Midbrain (tissue), 1 donor: ENCODE results near the gene HFE.
"Not testable (repeated sequence)": the region's sequence is repeated elsewhere in the genome, so short reads cannot be mapped to it uniquely, and the experiment has no call there.

Source experiments
- DNase-seq: peaks from one replicate; lab custom pipeline; 2025; lab: John Stamatoyannopoulos, UW

HFE gene

DNA sequence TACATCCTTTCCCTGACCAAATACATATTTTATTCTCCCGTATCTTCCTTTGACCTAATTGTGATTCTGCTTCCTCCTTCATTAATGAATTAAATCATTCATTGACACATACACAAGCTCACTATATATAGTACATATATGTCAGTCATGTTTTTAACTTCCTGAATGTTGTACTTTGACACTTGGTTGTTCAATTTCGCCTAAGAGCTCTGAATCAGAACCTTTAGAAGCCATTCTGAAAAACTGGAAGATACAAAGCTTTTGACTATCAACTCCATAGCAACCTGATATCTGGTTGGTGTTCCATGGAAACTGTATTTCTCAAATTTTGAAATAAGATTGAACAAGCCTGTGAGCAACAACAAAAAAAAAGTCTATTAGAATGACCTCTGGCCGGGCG is 27.3 kb upstream of the HFE start:
- DNase-seq = no peak

DNA sequence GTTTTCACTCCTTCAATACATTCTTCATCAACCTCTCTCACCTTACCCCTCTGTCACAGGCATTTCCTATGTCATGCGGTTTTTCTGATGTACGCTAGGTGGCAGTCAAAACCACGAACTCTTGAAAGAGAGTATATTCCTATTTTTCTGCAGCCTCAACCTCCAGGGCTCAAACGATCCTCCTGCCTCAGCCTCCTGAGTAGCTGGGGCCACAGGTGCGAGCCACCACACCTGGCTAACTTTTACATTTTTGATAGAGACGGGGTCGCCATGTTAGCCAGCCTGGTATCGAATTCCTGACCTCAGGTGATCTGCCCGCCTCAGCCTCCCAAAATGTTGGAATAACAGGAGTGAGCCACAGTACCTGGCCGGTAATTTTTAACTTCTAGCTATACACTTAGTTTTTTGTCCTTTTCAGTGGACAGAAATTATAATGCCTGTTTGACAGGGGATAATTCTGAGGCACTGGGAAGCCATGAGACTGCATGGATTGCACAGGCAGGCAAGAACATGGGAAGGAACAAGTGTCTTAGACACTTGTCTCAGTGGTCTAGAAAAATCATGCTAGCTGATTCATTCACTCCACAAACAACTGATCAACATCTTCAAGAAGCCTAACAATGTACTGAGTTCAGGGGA is 22.5 kb upstream of the HFE start:
- peak; percentile 6 for DNase-seq

- peak; percentile 85 for DNase-seq
These were observed 21.3 kb upstream of the HFE start for GRCh38 chr6:26065952-26066380.

DNA sequence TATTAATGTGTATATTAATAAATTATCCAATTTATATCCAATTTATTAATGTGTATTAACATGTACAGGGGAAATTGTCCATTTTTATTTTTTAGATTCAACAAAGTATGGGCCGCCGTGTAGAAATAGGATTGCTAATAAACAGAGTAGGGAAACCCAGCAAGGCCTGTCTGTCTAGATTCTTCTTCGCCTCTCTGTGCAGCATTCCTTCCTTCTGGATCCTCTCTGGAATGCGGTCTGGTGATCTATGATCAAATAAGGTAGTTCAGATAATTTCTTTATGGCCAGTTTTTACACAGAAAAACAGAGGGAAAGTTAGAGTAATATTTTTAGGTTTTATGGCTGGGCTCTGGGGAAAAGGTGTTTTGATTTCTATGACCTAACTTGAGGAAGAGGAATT is 19.9 kb upstream of the HFE start:
- no peak for DNase-seq

- DNase-seq = no peak
These were observed 19.2 kb upstream of the HFE start for GRCh38 chr6:26068036-26068435.

- no peak for DNase-seq
These were observed 16.1 kb upstream of the HFE start for GRCh38 chr6:26071135-26071534.

DNA sequence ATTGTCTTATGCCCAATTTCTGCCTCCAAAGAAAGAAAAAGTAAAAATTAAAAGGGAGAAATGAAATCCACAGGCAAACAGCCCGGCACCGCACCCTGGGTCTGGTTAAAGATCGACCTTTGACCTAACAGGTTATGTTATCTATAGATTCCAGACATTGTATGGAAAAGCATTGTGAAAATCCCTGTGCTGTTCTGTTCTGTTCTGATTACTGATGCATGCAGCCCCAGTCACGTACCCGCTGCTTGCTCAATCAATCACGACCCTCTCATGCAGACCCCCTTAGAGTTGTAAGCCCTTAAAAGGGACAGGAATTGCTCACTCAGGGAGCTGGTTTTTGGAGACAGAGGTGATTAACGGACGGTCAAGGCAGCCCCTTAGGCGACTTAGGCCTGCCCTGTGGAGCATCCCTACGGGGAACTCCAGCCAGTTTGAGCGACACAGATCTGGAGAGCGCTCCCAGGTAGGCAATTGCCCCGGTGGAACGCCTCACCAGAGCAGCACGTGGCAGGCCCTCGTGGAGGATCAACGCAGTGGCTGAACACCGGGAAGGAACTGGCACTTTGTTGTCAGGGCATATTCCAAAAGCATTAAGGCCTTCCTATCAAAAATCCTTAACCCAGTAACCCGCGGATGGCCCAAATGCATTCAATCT is 12.0 kb upstream of the HFE start:
- DNase-seq = no peak

DNA sequence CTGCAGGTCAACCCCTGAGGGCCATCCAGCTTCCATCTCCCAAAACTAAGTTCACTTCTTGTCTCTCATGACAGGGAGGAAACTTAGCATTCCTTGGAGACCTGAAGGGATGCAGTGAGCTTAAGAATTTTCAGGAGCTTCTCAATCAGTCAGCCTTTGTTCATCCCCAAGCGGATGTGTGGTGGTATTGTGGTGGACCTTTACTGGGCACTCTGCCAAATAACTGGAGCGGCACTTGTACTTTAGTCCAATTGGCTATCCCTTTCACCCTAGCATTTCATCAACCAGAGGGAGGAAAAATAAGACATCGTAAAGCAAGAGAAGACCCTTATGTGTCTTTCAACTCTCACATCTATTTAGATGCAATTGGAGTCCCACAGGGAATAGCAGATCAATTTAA is 9.2 kb upstream of the HFE start:
- DNase-seq = not testable (repeated sequence)

DNA sequence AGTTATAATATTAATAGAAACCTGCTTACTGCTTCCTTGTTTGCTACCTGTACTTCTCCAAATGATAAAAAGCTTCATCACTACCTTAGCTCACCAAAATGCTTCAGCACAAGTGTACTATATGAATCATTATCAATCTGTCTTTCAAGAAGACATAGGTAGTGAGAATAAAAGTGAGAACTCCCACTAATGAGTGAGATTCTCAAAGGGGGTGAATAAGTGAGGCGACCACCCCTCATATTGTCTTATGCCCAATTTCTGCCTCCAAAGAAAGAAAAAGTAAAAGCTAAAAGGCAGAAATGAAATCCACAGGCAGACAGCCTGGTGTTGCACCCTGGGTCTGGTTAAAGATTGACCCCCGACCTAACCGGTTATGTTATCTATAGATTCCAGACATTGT is 6.1 kb upstream of the HFE start:
- DNase-seq = not testable (repeated sequence)

GRCh38 chr6:26086211-26086610 is 1.0 kb upstream of the HFE start:
- no peak for DNase-seq

DNA sequence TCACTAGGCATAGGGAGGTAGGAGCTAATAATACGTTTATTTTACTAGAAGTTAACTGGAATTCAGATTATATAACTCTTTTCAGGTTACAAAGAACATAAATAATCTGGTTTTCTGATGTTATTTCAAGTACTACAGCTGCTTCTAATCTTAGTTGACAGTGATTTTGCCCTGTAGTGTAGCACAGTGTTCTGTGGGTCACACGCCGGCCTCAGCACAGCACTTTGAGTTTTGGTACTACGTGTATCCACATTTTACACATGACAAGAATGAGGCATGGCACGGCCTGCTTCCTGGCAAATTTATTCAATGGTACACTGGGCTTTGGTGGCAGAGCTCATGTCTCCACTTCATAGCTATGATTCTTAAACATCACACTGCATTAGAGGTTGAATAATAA is 1.1 kb downstream of the HFE start:
- no peak for DNase-seq

DNA sequence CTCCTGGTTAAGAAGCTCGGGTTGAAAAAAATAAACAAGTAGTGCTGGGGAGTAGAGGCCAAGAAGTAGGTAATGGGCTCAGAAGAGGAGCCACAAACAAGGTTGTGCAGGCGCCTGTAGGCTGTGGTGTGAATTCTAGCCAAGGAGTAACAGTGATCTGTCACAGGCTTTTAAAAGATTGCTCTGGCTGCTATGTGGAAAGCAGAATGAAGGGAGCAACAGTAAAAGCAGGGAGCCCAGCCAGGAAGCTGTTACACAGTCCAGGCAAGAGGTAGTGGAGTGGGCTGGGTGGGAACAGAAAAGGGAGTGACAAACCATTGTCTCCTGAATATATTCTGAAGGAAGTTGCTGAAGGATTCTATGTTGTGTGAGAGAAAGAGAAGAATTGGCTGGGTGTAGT is 2.0 kb downstream of the HFE start:
- DNase-seq = no peak

DNA sequence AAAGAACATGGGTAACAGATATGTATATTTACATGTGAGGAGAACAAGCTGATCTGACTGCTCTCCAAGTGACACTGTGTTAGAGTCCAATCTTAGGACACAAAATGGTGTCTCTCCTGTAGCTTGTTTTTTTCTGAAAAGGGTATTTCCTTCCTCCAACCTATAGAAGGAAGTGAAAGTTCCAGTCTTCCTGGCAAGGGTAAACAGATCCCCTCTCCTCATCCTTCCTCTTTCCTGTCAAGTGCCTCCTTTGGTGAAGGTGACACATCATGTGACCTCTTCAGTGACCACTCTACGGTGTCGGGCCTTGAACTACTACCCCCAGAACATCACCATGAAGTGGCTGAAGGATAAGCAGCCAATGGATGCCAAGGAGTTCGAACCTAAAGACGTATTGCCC is 5.2 kb downstream of the HFE start:
- DNase-seq = no peak

- no peak for DNase-seq
These were observed 6.8 kb downstream of the HFE start for GRCh38 chr6:26094036-26094435.

DNA sequence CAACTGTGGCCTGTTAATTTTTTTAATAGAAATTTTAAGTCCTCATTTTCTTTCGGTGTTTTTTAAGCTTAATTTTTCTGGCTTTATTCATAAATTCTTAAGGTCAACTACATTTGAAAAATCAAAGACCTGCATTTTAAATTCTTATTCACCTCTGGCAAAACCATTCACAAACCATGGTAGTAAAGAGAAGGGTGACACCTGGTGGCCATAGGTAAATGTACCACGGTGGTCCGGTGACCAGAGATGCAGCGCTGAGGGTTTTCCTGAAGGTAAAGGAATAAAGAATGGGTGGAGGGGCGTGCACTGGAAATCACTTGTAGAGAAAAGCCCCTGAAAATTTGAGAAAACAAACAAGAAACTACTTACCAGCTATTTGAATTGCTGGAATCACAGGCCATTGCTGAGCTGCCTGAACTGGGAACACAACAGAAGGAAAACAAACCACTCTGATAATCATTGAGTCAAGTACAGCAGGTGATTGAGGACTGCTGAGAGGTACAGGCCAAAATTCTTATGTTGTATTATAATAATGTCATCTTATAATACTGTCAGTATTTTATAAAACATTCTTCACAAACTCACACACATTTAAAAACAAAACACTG is 10.1 kb downstream of the HFE start:
- peak; percentile 52 for DNase-seq

- DNase-seq = no peak
These were observed 16.0 kb downstream of the HFE start for GRCh38 chr6:26103141-26103769.

DNA sequence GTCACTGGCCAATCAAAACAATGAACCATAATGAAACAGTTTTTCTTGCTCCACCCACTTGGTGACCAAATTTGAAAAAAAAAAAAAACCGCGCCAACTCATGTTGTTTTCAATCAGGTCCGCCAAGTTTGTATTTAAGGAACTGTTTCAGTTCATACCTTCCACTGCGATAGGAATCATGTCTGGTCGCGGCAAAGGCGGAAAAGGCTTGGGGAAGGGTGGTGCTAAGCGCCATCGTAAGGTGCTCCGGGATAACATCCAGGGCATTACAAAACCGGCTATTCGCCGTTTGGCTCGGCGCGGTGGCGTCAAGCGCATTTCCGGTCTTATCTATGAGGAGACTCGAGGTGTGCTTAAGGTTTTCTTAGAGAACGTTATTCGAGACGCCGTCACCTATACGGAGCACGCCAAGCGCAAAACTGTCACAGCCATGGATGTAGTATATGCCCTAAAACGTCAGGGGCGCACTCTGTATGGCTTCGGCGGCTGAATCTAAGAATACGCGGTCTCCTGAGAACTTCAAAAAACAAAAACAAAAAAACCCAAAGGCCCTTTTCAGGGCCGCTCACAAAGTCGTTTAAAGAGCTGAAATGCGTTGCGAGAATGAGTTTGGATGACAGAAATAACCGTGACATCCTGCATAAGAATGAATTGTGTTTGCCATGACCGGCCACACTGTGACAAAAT is 16.7 kb downstream of the HFE start:
- DNase-seq = peak; percentile 92

DNA sequence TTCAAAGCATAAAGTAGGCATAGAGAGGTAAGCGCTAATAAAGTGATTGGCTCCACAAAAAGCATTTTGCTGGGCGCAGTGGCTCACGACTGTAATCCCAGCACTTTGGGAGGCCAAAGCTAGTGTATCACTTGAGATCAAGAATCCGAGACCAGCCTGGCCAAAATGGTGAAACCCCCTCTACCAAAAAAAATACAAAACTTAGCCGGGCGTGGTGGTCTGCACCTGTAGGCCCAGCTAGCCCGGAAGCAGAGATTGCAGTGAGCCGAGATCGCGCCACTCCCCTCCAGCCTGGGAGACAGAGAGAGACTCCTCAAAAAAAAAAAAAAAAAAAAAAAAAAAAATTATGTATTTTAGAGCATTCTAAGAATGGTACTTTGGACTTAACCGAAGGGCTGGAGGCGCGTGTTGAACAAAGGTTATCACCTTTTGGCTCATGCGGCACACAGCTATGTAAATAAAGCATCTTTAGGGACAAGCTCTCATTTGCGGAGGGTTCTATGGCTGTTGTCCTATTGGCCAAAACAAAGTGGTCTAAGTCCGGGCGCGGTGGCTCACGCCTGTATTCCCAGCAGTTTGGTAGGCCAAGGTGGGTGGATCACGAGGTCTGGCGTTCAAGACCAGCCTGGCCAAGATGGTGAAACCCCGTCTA is 17.4 kb downstream of the HFE start:
- no peak for DNase-seq

GRCh38 chr6:26105109-26105730 is 18.0 kb downstream of the HFE start:
- DNase-seq = no peak

- no peak for DNase-seq
These were observed 18.6 kb downstream of the HFE start for GRCh38 chr6:26105842-26106241.

- DNase-seq = no peak
These were observed 20.7 kb downstream of the HFE start for GRCh38 chr6:26107935-26108334.

GRCh38 chr6:26109772-26110171 is 22.5 kb downstream of the HFE start:
- no peak for DNase-seq
